ENCODE results near the gene DIAPH2.

Gene DIAPH2

DNA sequence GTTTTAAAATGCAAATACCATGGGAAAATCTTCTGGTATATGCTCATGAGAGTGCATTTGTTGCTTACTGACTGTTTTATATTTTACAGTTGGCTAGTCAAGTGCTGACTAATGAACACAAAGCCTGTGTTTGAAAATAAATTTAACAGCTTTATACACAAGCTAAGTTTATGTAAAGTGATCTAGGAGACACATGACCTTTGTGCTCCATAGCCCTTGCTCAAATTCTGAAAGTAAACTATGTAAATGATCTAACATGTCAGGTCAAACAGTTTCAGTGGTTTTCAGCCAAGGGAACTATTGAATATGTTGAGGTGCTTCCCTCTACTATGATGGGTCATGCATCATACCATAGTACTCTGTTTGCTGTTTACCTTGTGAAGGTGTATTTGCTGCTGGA is 36.7 kb downstream of the DIAPH2 start:
- Histone ChIP-seq H3K4me1 (ENCODE audit: control insufficient read depth, insufficient read depth, low read length) (no peaks in the 10 kb centered on the region), H3K9me3 (ENCODE audit: control insufficient read depth, insufficient read depth, low read depth, low read length) (no peaks in the 10 kb centered on the region), H3K27ac (ENCODE audit: extremely low read depth, low read depth, low read length) (no peak overlapping the region), H3K4me3 (ENCODE audit: low read depth, low read length) (no peak overlapping the region), H3K36me3 (ENCODE audit: control insufficient read depth in 2 of 2, insufficient read depth in 1 of 2, low read length in 2 of 2) (no peaks in the 10 kb centered on the region)
- TF ChIP-seq IKZF3 (tag by site-specific recombination; IDR thresholded peaks at IDR 0.05) (no peak), ZFP3 (tag by site-specific recombination; IDR thresholded peaks at IDR 0.05; ENCODE audit: low read depth) (no peak), ZNF621 (tag by site-specific recombination; IDR thresholded peaks at IDR 0.05) (no peak), ZNF146 (tag by site-specific recombination; IDR thresholded peaks at IDR 0.05) (no peak), ZNF473 (tag by site-specific recombination; IDR thresholded peaks at IDR 0.05) (no peak), ZNF549 (tag by site-specific recombination; IDR thresholded peaks at IDR 0.05) (no peak), ZNF266 (tag by site-specific recombination; IDR thresholded peaks at IDR 0.05; ENCODE audit: low read depth) (no peak), ZBTB1 (tag by site-specific recombination; IDR thresholded peaks at IDR 0.05) (no peak), ZNF138 (tag by site-specific recombination; IDR thresholded peaks at IDR 0.05; ENCODE audit: borderline replicate concordance) (no peak), ZNF202 (tag by site-specific recombination; IDR thresholded peaks at IDR 0.05; ENCODE audit: borderline replicate concordance) (no peak), SP2 (tag by site-specific recombination; IDR thresholded peaks at IDR 0.05) (no peak), MEIS1 (CRISPR knock-in tag; IDR thresholded peaks at IDR 0.05; ENCODE audit: borderline replicate concordance) (no peak)
- TF ChIP-seq, protein P1, sequence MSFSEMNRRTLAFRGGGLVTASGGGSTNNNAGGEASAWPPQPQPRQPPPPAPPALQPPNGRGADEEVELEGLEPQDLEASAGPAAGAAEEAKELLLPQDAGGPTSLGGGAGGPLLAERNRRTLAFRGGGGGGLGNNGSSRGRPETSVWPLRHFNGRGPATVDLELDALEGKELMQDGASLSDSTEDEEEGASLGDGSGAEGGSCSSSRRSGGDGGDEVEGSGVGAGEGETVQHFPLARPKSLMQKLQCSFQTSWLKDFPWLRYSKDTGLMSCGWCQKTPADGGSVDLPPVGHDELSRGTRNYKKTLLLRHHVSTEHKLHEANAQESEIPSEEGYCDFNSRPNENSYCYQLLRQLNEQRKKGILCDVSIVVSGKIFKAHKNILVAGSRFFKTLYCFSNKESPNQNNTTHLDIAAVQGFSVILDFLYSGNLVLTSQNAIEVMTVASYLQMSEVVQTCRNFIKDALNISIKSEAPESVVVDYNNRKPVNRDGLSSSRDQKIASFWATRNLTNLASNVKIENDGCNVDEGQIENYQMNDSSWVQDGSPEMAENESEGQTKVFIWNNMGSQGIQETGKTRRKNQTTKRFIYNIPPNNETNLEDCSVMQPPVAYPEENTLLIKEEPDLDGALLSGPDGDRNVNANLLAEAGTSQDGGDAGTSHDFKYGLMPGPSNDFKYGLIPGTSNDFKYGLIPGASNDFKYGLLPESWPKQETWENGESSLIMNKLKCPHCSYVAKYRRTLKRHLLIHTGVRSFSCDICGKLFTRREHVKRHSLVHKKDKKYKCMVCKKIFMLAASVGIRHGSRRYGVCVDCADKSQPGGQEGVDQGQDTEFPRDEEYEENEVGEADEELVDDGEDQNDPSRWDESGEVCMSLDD (tag by site-specific recombination; IDR thresholded peaks at IDR 0.05) = no peak
- TF ChIP-seq, protein P2, sequence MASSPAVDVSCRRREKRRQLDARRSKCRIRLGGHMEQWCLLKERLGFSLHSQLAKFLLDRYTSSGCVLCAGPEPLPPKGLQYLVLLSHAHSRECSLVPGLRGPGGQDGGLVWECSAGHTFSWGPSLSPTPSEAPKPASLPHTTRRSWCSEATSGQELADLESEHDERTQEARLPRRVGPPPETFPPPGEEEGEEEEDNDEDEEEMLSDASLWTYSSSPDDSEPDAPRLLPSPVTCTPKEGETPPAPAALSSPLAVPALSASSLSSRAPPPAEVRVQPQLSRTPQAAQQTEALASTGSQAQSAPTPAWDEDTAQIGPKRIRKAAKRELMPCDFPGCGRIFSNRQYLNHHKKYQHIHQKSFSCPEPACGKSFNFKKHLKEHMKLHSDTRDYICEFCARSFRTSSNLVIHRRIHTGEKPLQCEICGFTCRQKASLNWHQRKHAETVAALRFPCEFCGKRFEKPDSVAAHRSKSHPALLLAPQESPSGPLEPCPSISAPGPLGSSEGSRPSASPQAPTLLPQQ (tag by site-specific recombination; IDR thresholded peaks at IDR 0.05) = no peak
- TF ChIP-seq, protein P3, sequence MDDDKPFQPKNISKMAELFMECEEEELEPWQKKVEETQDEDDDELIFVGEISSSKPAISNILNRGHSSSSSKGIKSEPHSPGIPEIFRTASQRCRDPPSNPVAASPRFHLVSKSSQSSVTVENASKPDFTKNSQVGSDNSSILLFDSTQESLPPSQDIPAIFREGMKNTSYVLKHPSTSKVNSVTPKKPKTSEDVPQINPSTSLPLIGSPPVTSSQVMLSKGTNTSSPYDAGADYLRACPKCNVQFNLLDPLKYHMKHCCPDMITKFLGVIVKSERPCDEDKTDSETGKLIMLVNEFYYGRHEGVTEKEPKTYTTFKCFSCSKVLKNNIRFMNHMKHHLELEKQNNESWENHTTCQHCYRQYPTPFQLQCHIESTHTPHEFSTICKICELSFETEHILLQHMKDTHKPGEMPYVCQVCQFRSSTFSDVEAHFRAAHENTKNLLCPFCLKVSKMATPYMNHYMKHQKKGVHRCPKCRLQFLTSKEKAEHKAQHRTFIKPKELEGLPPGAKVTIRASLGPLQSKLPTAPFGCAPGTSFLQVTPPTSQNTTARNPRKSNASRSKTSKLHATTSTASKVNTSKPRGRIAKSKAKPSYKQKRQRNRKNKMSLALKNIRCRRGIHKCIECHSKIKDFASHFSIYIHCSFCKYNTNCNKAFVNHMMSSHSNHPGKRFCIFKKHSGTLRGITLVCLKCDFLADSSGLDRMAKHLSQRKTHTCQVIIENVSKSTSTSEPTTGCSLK (tag by site-specific recombination; IDR thresholded peaks at IDR 0.05) = no peak
- TF ChIP-seq, protein P4, sequence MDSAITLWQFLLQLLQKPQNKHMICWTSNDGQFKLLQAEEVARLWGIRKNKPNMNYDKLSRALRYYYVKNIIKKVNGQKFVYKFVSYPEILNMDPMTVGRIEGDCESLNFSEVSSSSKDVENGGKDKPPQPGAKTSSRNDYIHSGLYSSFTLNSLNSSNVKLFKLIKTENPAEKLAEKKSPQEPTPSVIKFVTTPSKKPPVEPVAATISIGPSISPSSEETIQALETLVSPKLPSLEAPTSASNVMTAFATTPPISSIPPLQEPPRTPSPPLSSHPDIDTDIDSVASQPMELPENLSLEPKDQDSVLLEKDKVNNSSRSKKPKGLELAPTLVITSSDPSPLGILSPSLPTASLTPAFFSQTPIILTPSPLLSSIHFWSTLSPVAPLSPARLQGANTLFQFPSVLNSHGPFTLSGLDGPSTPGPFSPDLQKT (IDR thresholded peaks at IDR 0.05; ENCODE audit: borderline replicate concordance, low read depth, low read length) = no peak
- TF ChIP-seq, protein P5, sequence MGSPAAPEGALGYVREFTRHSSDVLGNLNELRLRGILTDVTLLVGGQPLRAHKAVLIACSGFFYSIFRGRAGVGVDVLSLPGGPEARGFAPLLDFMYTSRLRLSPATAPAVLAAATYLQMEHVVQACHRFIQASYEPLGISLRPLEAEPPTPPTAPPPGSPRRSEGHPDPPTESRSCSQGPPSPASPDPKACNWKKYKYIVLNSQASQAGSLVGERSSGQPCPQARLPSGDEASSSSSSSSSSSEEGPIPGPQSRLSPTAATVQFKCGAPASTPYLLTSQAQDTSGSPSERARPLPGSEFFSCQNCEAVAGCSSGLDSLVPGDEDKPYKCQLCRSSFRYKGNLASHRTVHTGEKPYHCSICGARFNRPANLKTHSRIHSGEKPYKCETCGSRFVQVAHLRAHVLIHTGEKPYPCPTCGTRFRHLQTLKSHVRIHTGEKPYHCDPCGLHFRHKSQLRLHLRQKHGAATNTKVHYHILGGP (tag by site-specific recombination; IDR thresholded peaks at IDR 0.05) = no peak
- TF ChIP-seq, protein P6, sequence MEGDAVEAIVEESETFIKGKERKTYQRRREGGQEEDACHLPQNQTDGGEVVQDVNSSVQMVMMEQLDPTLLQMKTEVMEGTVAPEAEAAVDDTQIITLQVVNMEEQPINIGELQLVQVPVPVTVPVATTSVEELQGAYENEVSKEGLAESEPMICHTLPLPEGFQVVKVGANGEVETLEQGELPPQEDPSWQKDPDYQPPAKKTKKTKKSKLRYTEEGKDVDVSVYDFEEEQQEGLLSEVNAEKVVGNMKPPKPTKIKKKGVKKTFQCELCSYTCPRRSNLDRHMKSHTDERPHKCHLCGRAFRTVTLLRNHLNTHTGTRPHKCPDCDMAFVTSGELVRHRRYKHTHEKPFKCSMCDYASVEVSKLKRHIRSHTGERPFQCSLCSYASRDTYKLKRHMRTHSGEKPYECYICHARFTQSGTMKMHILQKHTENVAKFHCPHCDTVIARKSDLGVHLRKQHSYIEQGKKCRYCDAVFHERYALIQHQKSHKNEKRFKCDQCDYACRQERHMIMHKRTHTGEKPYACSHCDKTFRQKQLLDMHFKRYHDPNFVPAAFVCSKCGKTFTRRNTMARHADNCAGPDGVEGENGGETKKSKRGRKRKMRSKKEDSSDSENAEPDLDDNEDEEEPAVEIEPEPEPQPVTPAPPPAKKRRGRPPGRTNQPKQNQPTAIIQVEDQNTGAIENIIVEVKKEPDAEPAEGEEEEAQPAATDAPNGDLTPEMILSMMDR (tag by site-specific recombination; IDR thresholded peaks at IDR 0.05) = no peak
- ChIA-PET CTCF (no interaction called here), POLR2A (no interaction called here)

All from HEK293 (cell line).